ENCODE data around the gene CPHXL.

CPHXL gene

GRCh38 chr16:75726390-75726789 is at the start of gene CPHXL:
Gene CPHXL (minus strand): TSS chr16:75726490. CDS start chr16:75726442, 48 bp downstream.
- no peaks in the 10 kb centered on the region for H3K27me3 ChIP-seq
- no peak within 1 kb of the TSS for H3K9ac ChIP-seq
- H3K4me1 ChIP-seq, result no peaks in the 10 kb centered on the region
- no peak for TF ChIP-seq Cebpa-rat (IDR thresholded peaks at IDR 0.05)
- H3K9me3 ChIP-seq (replicated peaks in 1 of 11), result peaks cover 0 to 4% (median 0%) of the 10 kb centered on the region in 11 experiments; a peak in 1 of 22 replicates
- no peak within 1 kb of the TSS for H3K4me3 ChIP-seq
- H4K20me1 ChIP-seq, result no peaks in the 10 kb centered on the region
- H3K27ac ChIP-seq, result no peak within 1 kb of the TSS
- H3K36me3 ChIP-seq, result no peaks in the 10 kb centered on the region
- no peak within 1 kb of the TSS for H3K4me2 ChIP-seq

- Histone ChIP-seq H3K9ac (peak overlapping the region in 1 of 11 experiments; percentile 20; a peak in 1 of 22 replicates), H3K27ac (peak overlapping the region in 2 of 11 experiments; percentile 36 to 68; a peak in 5 of 22 replicates), H3K4me3 (no peak overlapping the region), H3K4me1 (peaks cover 16 to 35% (median 22%) of the 10 kb centered on the region in 10 experiments), H3K36me3 (no peaks in the 10 kb centered on the region), H4K20me1 (no peaks in the 10 kb centered on the region), H3K27me3 (no peaks in the 10 kb centered on the region), H3K9me3 (replicated peaks in 1 of 11) (peaks cover 10 to 18% (median 12%) of the 10 kb centered on the region in 11 experiments), H3K4me2 (peak overlapping the region; percentile 23 to 84 (median 39); a peak in 18 of 22 replicates)
- no peak for TF ChIP-seq Cebpa-rat (IDR thresholded peaks at IDR 0.05)
These were observed 47.9 kb upstream of the CPHXL start for GRCh38 chr16:75774197-75774596.

- H3K9ac ChIP-seq, result no peak overlapping the region
These were observed 43.8 kb upstream of the CPHXL start for GRCh38 chr16:75770051-75770450.

GRCh38 chr16:75764154-75764768 is 38.0 kb upstream of the CPHXL start:
- Histone ChIP-seq H3K4me3 (no peak overlapping the region), H3K27ac (no peak overlapping the region), H3K4me2 (no peak overlapping the region), H3K27me3 (no peaks in the 10 kb centered on the region), H3K9ac (no peak overlapping the region), H3K4me1 (peaks cover 14 to 27% (median 20%) of the 10 kb centered on the region in 10 experiments), H3K9me3 (replicated peaks in 1 of 11) (peaks cover 0 to under 1% (median 0%) of the 10 kb centered on the region in 11 experiments; a peak in 1 of 22 replicates), H3K36me3 (no peaks in the 10 kb centered on the region), H4K20me1 (no peaks in the 10 kb centered on the region)
- TF ChIP-seq Cebpa-rat (IDR thresholded peaks at IDR 0.05), result no peak

More at GRCh38 chr16:75770051-75770450, 43.8 kb upstream of the CPHXL start:
- Histone ChIP-seq H3K9me3 (replicated peaks in 1 of 11) (peaks cover 10 to 18% (median 12%) of the 10 kb centered on the region in 11 experiments), H3K27me3 (no peaks in the 10 kb centered on the region), H3K36me3 (no peaks in the 10 kb centered on the region), H4K20me1 (no peaks in the 10 kb centered on the region), H3K4me3 (no peak overlapping the region), H3K4me2 (no peak overlapping the region), H3K4me1 (peaks cover 11 to 42% (median 17%) of the 10 kb centered on the region in 10 experiments), H3K27ac (no peak overlapping the region)
- no peak for TF ChIP-seq Cebpa-rat (IDR thresholded peaks at IDR 0.05)

GRCh38 chr16:75763204-75763603 is 36.9 kb upstream of the CPHXL start:
- no peaks in the 10 kb centered on the region for H4K20me1 ChIP-seq
- H3K27ac ChIP-seq, result no peak overlapping the region
- no peaks in the 10 kb centered on the region for H3K27me3 ChIP-seq
- H3K4me3 ChIP-seq, result no peak overlapping the region
- H3K4me1 ChIP-seq, result peaks cover 16 to 31% (median 23%) of the 10 kb centered on the region in 10 experiments
- no peak overlapping the region for H3K9ac ChIP-seq
- H3K9me3 ChIP-seq (replicated peaks in 1 of 11), result no peaks in the 10 kb centered on the region
- TF ChIP-seq Cebpa-rat (IDR thresholded peaks at IDR 0.05), result no peak
- no peaks in the 10 kb centered on the region for H3K36me3 ChIP-seq
- H3K4me2 ChIP-seq, result no peak overlapping the region

- H3K9me3 ChIP-seq (replicated peaks in 1 of 11), result no peaks in the 10 kb centered on the region
- peak overlapping the region in 1 of 11 experiments; percentile 46; a peak in 1 of 22 replicates for H3K4me2 ChIP-seq
- H3K27me3 ChIP-seq, result no peaks in the 10 kb centered on the region
- H4K20me1 ChIP-seq, result no peaks in the 10 kb centered on the region
- H3K36me3 ChIP-seq, result no peaks in the 10 kb centered on the region
- no peak overlapping the region for H3K9ac ChIP-seq
- TF ChIP-seq Cebpa-rat (IDR thresholded peaks at IDR 0.05), result no peak
- peaks cover 19 to 33% (median 26%) of the 10 kb centered on the region in 10 experiments for H3K4me1 ChIP-seq
- H3K4me3 ChIP-seq, result no peak overlapping the region
- H3K27ac ChIP-seq, result no peak overlapping the region
These were observed 36.5 kb upstream of the CPHXL start for GRCh38 chr16:75762746-75763145.

DNA sequence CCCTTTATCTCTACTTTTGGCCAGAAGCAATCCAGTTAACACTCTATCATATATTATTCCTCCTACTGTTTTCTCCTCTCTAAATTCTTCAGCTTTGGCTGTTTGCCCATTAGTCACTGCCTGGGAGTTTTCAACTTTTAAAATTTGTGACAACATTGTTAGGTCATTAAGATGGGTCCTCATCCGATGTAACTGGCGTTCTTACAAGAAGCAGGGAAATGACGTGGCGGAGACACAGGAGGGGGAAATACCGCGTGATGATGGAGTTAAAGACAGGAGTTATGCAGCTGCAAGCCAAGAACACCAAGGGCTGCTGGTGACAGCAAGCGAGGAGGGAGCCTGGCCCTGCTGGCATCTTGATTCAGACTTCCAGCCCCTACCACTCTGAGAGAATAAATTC is 34.8 kb upstream of the CPHXL start:
- peak overlapping the region; percentile 35 to 79 (median 48); a peak in 19 of 22 replicates for H3K4me2 ChIP-seq
- H4K20me1 ChIP-seq, result no peaks in the 10 kb centered on the region
- no peak for TF ChIP-seq Cebpa-rat (IDR thresholded peaks at IDR 0.05)
- H3K36me3 ChIP-seq, result no peaks in the 10 kb centered on the region
- H3K9me3 ChIP-seq (replicated peaks in 1 of 11), result no peaks in the 10 kb centered on the region
- peaks cover 19 to 32% (median 24%) of the 10 kb centered on the region in 10 experiments for H3K4me1 ChIP-seq
- H3K9ac ChIP-seq, result no peak overlapping the region
- peak overlapping the region in 2 of 11 experiments; percentile 9 to 18; a peak in 1 of 22 replicates for H3K27ac ChIP-seq
- no peaks in the 10 kb centered on the region for H3K27me3 ChIP-seq
- no peak overlapping the region for H3K4me3 ChIP-seq

- no peak overlapping the region for H3K4me3 ChIP-seq
- no peak overlapping the region for H3K4me2 ChIP-seq
- H3K9ac ChIP-seq, result no peak overlapping the region
- H3K27me3 ChIP-seq, result no peaks in the 10 kb centered on the region
- no peaks in the 10 kb centered on the region for H3K36me3 ChIP-seq
- no peaks in the 10 kb centered on the region for H3K9me3 ChIP-seq (replicated peaks in 1 of 11)
- no peaks in the 10 kb centered on the region for H4K20me1 ChIP-seq
- H3K4me1 ChIP-seq, result peaks cover 18 to 32% (median 22%) of the 10 kb centered on the region in 10 experiments
- H3K27ac ChIP-seq, result no peak overlapping the region
- no peak for TF ChIP-seq Cebpa-rat (IDR thresholded peaks at IDR 0.05)
These were observed 33.8 kb upstream of the CPHXL start for GRCh38 chr16:75760018-75760519.

- H3K9ac ChIP-seq, result no peak overlapping the region
- no peak overlapping the region for H3K4me3 ChIP-seq
- peak overlapping the region in 5 of 11 experiments; percentile 15 to 42 (median 23); a peak in 11 of 22 replicates for H3K4me2 ChIP-seq
- TF ChIP-seq Cebpa-rat (IDR thresholded peaks at IDR 0.05), result no peak
- no peaks in the 10 kb centered on the region for H4K20me1 ChIP-seq
- no peaks in the 10 kb centered on the region for H3K27me3 ChIP-seq
- H3K27ac ChIP-seq, result no peak overlapping the region
- peaks cover 18 to 32% (median 22%) of the 10 kb centered on the region in 10 experiments for H3K4me1 ChIP-seq
- H3K9me3 ChIP-seq (replicated peaks in 1 of 11), result no peaks in the 10 kb centered on the region
- H3K36me3 ChIP-seq, result no peaks in the 10 kb centered on the region
These were observed 31.9 kb upstream of the CPHXL start for GRCh38 chr16:75758215-75758614.
